NCI-H2171 treated with DMSO at 0.1 percent for 48 hours (cell line): ENCODE measurements around the gene TUBA3D.
"Not testable (repeated sequence)": the region's sequence is repeated elsewhere in the genome, so short reads cannot be mapped to it uniquely, and the experiment has no call there.

ENCODE experiments used
- DNase-seq: peaks from one replicate; lab custom pipeline; 2025; lab: John Stamatoyannopoulos, UW

TUBA3D gene

GRCh38 chr2:131483981-131484820 is 8.3 kb downstream of the TUBA3D start:
- not testable (repeated sequence) for DNase-seq

GRCh38 chr2:131484906-131485460 is 9.1 kb downstream of the TUBA3D start:
- DNase-seq = not testable (repeated sequence)

GRCh38 chr2:131486201-131486902 is 10.4 kb downstream of the TUBA3D start:
- DNase-seq = peak; percentile 10

- DNase-seq = peak; percentile 90
Measured at GRCh38 chr2:131488306-131489205, 12.6 kb downstream of the TUBA3D start.

GRCh38 chr2:131490616-131491468 is 14.9 kb downstream of the TUBA3D start:
- DNase-seq = peak; percentile 43

GRCh38 chr2:131491469-131491836 is 15.5 kb downstream of the TUBA3D start:
- peak; percentile 32 for DNase-seq

GRCh38 chr2:131492015-131492417 is 16.1 kb downstream of the TUBA3D start, which contains the start of gene MZT2A:
Gene MZT2A (minus strand): TSS chr2:131492397. CDS start chr2:131492376, 21 bp downstream.
- DNase-seq = not testable (repeated sequence)

GRCh38 chr2:131492418-131493198 is 16.7 kb downstream of the TUBA3D start:
- DNase-seq = peak; percentile 97

GRCh38 chr2:131493199-131493968 is 17.5 kb downstream of the TUBA3D start:
- DNase-seq = no peak

- not testable (repeated sequence) for DNase-seq
Measured at GRCh38 chr2:131495506-131495905, 19.6 kb downstream of the TUBA3D start.

- not testable (repeated sequence) for DNase-seq
Measured at GRCh38 chr2:131498321-131498973, 22.5 kb downstream of the TUBA3D start.

GRCh38 chr2:131503587-131503986 is 27.7 kb downstream of the TUBA3D start:
- not testable (repeated sequence) for DNase-seq

GRCh38 chr2:131504082-131504750 is 28.3 kb downstream of the TUBA3D start:
- DNase-seq = not testable (repeated sequence)

- DNase-seq = no peak
Measured at GRCh38 chr2:131509615-131510014, 33.7 kb downstream of the TUBA3D start.

- not testable (repeated sequence) for DNase-seq
Measured at GRCh38 chr2:131511291-131511968, 35.5 kb downstream of the TUBA3D start.

GRCh38 chr2:131511969-131512870 is 36.3 kb downstream of the TUBA3D start:
- not testable (repeated sequence) for DNase-seq
